ENCODE results near the gene KIAA1671. TPM values are rescaled to one million over a fixed set of nuclear protein-coding genes. Genes with fewer than 3 reads are reported as not detected.

KIAA1671 gene
- total RNA-seq, 1 donor from 2014 or later = 17.3 TPM

- H3K27ac Mint-ChIP-seq = no peak overlapping the region
- H3K36me3 Mint-ChIP-seq = peaks cover 3% of the 10 kb centered on the region
- Histone ChIP-seq H3K27ac (peak overlapping the region; percentile 84), H3K4me1 (peaks cover 22% of the 10 kb centered on the region), H3K9me3 (ENCODE audit: low read depth) (no peaks in the 10 kb centered on the region), H3K79me2 (ENCODE audit: low read depth) (no peaks in the 10 kb centered on the region), H3K27me3 (no peaks in the 10 kb centered on the region), H4K20me1 (ENCODE audit: low read depth) (peaks cover 70% of the 10 kb centered on the region), H3K4me3 (peak overlapping the region; percentile 61), H3K9ac (no peak overlapping the region), H2AFZ (replicated peaks) (no peak overlapping the region), H3F3A (ENCODE audit: low read depth) (peaks cover 18% of the 10 kb centered on the region), H3K4me2 (peak overlapping the region; percentile 89), H3K36me3 (no peaks in the 10 kb centered on the region)
- peak overlapping the region; percentile 83 for H3K4me3 Mint-ChIP-seq
- DNase-seq (ENCODE audit: low spot score) = no peak
- no peaks in the 10 kb centered on the region for H3K9me3 Mint-ChIP-seq
- peaks cover 43% of the 10 kb centered on the region for H3K4me1 Mint-ChIP-seq
- TF ChIP-seq CTCF (IDR thresholded peaks at IDR 0.05) (no peak), EZH2 (IDR thresholded peaks at IDR 0.05) (no peak), EZH2phosphoT487 (IDR thresholded peaks at IDR 0.05) (no peak)
- peaks cover 7% of the 10 kb centered on the region for H3K27me3 Mint-ChIP-seq (ENCODE audit: insufficient read depth, low read depth)
Measured at GRCh38 chr22:25110596-25110845, 158.0 kb downstream of the KIAA1671 start.

- peaks cover 22% of the 10 kb centered on the region for H3K4me1 ChIP-seq
- no peaks in the 10 kb centered on the region for H3K27me3 ChIP-seq
- peak overlapping the region; percentile 89 for H3K4me2 ChIP-seq
- H3K36me3 ChIP-seq = no peaks in the 10 kb centered on the region
- H3K27me3 Mint-ChIP-seq (ENCODE audit: insufficient read depth, low read depth) = peaks cover 7% of the 10 kb centered on the region
- peak overlapping the region; percentile 83 for H3K4me3 Mint-ChIP-seq
- peak overlapping the region; percentile 61 for H3K4me3 ChIP-seq
- H3K79me2 ChIP-seq (ENCODE audit: low read depth) = no peaks in the 10 kb centered on the region
- peaks cover 43% of the 10 kb centered on the region for H3K4me1 Mint-ChIP-seq
- no peak for TF ChIP-seq EZH2phosphoT487 (IDR thresholded peaks at IDR 0.05)
- TF ChIP-seq CTCF (IDR thresholded peaks at IDR 0.05) = peak; percentile 46
- TF ChIP-seq EZH2 (IDR thresholded peaks at IDR 0.05) = no peak
- DNase-seq (ENCODE audit: low spot score) = peak; percentile 91
- no peaks in the 10 kb centered on the region for H3K9me3 Mint-ChIP-seq
- H3F3A ChIP-seq (ENCODE audit: low read depth) = peaks cover 18% of the 10 kb centered on the region
- peak overlapping the region; percentile 40 for H2AFZ ChIP-seq (replicated peaks)
- peak overlapping the region; percentile 84 for H3K27ac ChIP-seq
- H3K9me3 ChIP-seq (ENCODE audit: low read depth) = no peaks in the 10 kb centered on the region
- H3K36me3 Mint-ChIP-seq = peaks cover 3% of the 10 kb centered on the region
- no peak overlapping the region for H3K9ac ChIP-seq
- peaks cover 65% of the 10 kb centered on the region for H4K20me1 ChIP-seq (ENCODE audit: low read depth)
- H3K27ac Mint-ChIP-seq = peak overlapping the region; percentile 66
Measured at GRCh38 chr22:25110846-25111578, 158.5 kb downstream of the KIAA1671 start.

- Histone ChIP-seq H2AFZ (replicated peaks) (no peak overlapping the region), H3K9ac (peak overlapping the region; percentile 2), H3K27me3 (no peaks in the 10 kb centered on the region), H3K79me2 (ENCODE audit: low read depth) (no peaks in the 10 kb centered on the region), H3K4me1 (peaks cover 22% of the 10 kb centered on the region), H3K4me2 (peak overlapping the region; percentile 89), H3F3A (ENCODE audit: low read depth) (peaks cover 18% of the 10 kb centered on the region), H3K9me3 (ENCODE audit: low read depth) (no peaks in the 10 kb centered on the region), H3K4me3 (peak overlapping the region; percentile 61), H4K20me1 (ENCODE audit: low read depth) (peaks cover 62% of the 10 kb centered on the region), H3K27ac (no peak overlapping the region), H3K36me3 (no peaks in the 10 kb centered on the region)
- H3K36me3 Mint-ChIP-seq = peaks cover 3% of the 10 kb centered on the region
- TF ChIP-seq EZH2phosphoT487 (IDR thresholded peaks at IDR 0.05) (no peak), EZH2 (IDR thresholded peaks at IDR 0.05) (no peak), CTCF (IDR thresholded peaks at IDR 0.05) (no peak)
- H3K27ac Mint-ChIP-seq = no peak overlapping the region
- H3K27me3 Mint-ChIP-seq (ENCODE audit: insufficient read depth, low read depth) = peaks cover 7% of the 10 kb centered on the region
- H3K9me3 Mint-ChIP-seq = no peaks in the 10 kb centered on the region
- H3K4me1 Mint-ChIP-seq = peaks cover 43% of the 10 kb centered on the region
- peak overlapping the region; percentile 83 for H3K4me3 Mint-ChIP-seq
- DNase-seq (ENCODE audit: low spot score) = no peak
Measured at GRCh38 chr22:25111579-25112517, 159.3 kb downstream of the KIAA1671 start.
